Stimulated activated CD8-positive, alpha-beta memory T cell treated with anti-CD3 and anti-CD28 coated beads, Interleukin-4, amount 100 ng/mL, for 4 hours (primary cell): ENCODE results near the gene ARHGEF35.
"Not testable (repeated sequence)": the region's sequence is repeated elsewhere in the genome, so short reads cannot be mapped to it uniquely, and the experiment has no call there.

ENCODE experiments used
- DNase-seq, 2 donors: peaks; one replicate each; pipeline ENCODE4 v3.0.0-alpha.2; 2020; ENCODE audit warnings: low read depth in 2 of 2, low spot score in 1 of 2

The ARHGEF35 gene

DNA sequence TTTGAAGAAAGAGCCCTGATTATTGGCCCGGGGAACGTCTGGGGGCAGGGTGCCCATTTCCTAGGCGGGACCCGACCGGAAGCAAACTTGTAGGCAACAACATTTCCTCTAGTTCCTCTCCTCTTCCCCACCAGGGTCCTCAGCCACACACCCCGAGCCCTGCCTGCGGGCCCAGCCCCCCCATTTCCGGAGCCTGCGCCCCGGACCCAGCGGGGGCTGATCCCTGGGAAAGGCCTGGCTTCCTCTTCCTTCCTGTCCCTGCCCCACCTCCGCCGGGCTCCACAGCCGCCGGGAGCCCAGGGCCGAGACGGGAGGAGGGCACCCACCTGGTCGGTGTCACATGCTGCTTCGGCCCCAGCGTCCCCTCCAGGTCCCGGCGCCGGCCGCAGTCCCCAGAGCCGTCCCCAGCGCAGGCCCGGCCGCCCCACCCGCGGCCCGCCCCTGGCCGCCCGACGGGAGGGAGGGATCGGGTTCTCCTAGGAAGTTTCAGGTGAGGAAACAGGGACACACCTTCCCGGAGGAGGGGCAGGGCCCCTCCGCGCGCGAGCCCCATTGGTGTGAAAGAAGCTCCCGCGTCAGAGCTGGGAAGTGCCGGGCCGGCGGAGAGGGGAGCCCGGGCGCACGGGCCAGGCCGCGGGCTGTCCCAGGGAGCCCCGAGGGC is at the start of gene ARHGEF35:
Gene ARHGEF35 (minus strand): TSS at position 622 of the 661 bp plus-strand sequence. CDS start 7,450 bp downstream, outside the sequence.
- DNase-seq, result not testable (repeated sequence)

DNA sequence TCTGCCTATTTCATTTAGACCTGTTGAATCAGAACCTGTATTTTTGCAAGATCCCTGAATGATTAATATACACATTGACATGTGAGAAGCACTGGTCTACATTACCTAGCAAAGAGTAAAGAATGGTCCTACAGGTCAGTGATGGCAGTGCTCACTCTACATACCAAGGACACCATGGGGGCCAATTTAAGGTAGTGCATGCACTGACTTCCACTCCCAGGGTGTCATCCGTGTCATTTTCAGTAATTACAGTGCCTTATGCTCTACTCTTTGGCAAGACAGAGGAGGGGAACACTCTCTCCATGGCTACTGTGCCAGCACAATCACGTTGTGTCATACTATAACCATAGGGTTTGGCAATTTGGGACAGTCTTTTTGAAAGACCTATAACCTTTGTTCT is 49.7 kb upstream of the ARHGEF35 start:
- DNase-seq, result not testable (repeated sequence)

DNA sequence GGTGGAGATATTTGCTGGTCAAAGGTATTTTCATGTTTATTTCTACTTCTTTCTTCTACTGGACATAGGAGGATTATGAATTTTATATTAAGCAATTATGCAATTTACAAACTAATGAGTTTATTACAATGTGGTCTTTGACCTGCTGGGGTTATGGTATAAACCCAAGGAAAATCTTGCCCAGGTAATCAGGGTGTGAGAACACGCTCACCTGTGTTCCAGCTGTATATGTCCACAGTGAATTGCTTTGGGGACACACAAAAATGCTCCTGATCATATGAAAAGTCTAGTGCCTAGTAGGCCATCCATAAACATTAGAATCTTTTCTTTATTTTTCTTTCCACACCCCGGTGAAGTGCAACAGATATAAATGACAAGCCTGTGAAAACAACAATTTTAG is 43.7 kb upstream of the ARHGEF35 start, which contains the start of gene OR2A42:
Gene OR2A42 (minus strand): TSS at position 241 of the 400 bp plus-strand sequence. CDS start 6,762 bp downstream, outside the sequence.
- not testable (repeated sequence) for DNase-seq

DNA sequence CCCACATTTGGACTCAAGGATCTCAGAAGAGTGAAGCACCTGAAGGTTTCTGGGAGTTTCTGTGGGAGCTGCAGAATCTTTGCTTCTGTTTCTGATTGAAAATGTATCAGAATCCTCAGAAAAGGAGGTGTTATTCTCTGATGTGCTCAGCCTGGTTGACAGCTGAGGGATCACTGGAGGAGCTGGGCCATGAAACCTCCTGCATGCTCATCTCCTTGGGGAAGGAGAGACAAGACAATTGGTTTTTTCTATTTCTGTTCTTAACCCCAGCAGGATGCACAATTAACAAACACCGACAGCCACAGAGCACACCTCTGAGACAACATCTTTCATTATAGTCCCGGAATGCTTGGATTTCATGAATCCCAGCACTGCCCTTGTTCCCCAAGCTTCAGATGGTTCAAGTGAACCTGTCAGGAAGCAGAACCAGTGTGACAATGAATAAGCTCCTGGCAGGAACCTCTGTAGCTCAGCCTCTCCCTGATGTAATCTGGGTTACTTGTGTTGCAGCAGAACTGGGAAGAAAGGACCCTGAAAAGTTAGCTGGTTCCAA is 43.0 kb upstream of the ARHGEF35 start:
- DNase-seq, result not testable (repeated sequence)

DNA sequence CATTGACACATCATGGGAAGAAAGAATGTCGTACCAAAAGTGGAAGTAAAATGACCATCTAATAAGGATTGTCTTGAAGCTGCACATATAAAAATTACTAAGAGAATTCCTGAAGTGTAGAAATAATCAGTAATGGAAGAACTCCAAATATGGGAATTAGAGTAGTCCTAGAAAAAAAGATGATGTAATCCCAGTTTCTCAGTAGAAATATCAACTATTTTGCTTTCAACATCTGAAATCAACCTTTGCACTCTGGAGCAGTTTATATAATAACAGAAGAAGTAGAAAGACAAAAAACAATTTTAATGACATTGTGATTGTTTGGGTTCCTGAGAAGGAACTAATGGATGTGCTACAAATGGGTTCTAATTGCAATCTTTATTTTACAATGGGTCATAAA is 37.4 kb upstream of the ARHGEF35 start:
- not testable (repeated sequence) for DNase-seq

DNA sequence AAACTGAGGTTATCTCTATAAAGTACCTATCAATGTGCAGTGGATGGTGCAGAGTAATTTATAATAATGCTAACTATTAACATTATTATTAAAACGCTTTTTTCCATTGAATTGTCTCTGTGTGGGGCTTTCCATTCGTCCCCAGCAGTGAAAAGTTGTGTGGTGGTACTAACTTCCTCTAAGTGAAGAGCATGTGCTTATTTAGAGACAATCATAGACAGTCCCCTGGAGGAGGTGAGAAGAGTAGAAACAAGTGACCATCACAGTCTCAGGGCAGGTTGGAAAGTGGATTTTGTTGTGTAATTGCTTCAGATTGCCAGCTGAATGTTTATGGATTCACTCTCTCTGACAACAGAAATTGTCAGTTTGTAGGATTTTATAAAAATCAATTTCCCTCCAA is 35.4 kb upstream of the ARHGEF35 start:
- not testable (repeated sequence) for DNase-seq

DNA sequence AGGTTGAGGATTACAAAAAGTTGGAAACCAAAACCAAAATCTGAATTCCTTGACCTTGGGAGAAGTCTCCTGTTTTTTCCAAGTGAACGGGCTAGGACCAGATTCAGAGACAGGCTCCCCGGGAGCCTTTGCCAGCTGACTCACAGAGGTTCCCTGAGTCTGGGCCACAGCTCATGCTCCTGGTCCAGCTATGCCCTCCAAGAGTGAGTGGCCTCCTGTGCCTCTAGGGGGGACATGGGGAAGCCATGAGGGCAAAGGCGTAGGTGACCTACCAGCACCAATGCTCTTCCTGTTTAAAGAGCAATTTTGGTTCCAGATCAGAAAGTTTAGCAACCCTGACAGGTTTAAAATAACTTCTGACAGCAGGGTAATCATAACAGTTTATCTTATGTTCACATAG is 33.2 kb upstream of the ARHGEF35 start:
- DNase-seq, result not testable (repeated sequence)

DNA sequence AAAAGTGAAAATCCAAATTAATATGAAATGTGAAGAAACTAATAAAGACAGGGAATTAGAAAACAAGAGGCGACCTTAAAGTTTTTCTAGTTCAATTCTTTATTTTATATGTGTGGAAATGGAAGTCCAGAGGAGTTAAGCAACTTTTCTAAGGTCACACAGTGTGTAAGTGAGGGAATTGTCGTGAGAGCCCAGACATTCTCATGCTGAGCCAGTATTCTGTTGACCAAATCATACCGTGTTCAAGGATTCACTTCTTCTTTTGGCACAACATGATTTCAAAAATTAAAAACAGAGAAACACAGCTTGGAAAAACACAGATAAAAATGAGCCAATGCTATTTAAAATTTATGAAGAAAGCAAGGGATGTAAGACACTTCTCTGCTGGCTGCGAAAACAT is 31.2 kb upstream of the ARHGEF35 start:
- not testable (repeated sequence) for DNase-seq

DNA sequence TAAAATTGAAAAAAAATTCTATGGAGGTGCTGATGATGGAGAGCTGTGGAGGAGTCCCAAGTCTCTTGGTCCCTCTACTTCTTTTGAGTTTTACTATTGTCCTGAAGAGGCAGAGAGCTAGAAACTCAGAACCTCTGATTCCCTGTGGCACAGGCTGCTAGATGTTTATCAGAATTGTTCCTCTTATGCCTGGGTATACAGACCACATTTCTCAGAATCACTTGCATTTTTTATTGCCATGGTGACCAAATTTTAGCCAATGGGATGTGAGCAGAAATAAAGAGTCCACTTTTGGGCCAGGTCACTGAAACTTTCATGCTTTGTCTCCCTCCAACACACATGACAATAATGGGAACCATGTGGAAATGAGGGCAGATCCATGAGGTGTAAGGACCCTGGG is 28.0 kb upstream of the ARHGEF35 start:
- DNase-seq, result not testable (repeated sequence)

DNA sequence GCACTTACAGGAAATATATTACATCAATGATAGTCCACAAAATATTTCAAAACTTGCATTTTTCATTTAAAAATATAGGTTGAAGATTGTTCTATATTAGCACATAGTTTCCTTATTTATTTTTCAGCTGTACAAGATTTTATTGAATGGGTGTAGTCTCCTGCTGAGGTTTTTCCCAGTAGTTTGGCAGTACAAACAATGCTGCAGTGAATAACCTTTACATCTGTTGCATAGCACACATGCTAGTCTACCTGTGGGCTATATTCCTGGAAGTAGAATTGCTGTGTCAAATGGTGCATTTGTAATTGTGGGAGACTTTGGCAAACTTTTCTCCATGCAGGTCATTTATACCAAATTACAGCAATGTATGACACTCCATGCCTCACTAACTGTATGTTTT is 24.9 kb upstream of the ARHGEF35 start:
- not testable (repeated sequence) for DNase-seq

DNA sequence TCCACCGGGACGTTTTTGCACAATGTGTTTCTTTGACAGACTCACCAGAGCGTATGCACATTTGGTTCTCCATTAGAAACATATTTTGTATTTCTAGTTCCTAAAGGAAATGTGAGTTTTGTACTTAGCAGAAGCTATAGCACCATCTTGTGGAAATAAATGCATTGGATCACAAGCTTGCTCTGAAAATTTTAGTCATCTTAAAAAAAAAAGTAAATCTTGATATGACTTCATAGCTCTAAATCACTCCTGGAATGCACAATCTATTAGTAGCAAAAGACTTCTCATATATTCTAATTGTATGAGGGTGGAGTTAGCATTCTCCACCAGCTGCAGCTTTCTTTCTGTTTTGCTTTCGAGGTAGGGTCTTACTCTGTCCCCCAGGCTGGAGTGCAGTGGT is 23.5 kb upstream of the ARHGEF35 start:
- not testable (repeated sequence) for DNase-seq

DNA sequence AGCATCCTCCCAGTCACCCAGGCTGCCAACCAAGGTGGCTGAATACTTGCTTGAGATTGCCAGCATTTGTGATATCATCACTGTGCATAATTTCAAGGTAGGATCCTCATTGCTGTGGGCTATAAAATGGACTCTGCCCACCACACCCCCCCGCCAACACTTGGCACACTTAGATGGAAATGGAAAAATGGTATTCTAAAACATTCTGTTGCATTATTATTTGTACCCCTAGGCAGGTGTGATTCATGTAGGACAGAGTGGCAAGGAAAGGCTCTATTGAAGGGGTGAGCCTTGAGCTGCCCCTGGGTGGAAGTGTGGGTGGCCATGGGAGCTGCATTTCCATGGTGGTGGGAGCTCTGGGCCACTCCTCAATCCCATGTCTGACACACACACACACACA is 22.9 kb upstream of the ARHGEF35 start:
- DNase-seq, result not testable (repeated sequence)

DNA sequence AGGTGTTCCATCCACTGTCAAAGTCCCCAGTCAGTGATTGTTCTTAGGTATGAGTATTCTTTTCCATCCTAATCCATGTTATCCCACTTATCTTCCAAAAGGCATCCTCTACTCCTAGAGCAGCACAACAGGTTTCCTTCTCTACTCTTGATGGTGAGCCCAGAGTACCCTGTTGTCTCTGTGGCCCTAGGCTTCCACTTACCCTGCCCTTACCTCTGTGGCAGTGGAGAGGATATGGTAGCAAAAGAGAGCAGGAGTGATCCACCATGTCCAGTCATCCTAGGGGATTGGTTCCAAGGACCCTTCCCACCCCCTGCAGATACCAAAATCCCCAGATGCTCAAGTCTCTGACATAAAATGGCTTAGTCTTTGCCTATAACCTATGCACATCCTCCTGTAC is 21.6 kb upstream of the ARHGEF35 start:
- not testable (repeated sequence) for DNase-seq

DNA sequence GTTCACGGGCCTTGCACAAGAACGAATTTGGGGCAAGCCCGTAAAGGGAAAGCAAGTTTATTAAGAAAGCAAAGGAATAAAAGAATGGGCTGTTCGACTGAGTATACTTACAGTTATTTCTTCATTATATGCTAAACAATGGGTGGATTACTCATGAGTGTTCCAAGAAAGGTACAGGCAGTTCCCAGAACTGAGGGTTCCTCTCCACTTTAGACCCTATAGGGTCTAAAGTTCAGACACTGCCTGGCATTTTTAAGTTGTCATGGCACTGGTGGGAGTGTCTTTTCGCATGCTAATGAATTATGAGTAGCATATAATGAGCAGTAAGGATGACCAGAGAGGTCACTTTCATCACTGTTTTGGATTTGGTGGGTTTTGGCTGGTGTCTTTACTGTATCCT is 9.7 kb upstream of the ARHGEF35 start:
- DNase-seq, result not testable (repeated sequence)

DNA sequence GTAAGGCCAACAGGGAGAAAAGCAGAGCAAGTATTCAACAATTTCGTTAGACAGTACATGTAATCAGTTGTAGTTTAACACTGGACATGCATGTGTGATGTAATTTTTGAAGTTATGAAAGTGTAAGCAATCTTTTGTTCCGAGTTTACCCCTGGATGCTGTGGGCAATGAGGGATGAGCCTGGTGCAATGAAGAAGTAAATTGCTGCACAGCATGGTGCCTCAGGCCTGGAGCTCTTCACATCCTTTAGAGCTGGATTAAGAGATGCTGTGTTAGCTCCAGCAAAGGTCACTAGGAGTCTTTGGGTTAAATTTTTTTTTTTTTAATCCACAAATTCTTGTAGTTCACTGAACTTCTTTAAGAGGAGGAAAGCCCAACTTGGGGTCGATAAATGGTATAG is 7.5 kb upstream of the ARHGEF35 start:
- DNase-seq, result not testable (repeated sequence)

DNA sequence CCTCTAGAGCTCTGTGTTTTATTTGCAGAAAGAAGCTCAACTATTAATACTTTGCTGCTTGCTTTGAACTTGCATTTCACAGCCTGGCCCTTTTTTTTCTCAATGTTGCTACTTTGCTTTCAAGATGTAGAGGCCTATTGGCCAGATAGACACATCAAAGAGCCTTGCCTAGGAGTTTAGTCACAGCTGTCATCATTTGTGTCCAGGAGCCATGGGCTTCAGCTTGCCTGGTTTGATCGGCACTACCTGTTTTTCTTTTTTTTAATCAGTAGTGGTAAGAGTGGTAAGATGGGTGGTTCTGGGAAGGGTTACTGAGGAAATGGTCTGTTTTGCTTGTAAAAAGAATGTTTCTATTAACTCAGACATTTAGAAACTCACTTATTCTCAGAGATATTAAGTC is 6.3 kb upstream of the ARHGEF35 start:
- not testable (repeated sequence) for DNase-seq

DNA sequence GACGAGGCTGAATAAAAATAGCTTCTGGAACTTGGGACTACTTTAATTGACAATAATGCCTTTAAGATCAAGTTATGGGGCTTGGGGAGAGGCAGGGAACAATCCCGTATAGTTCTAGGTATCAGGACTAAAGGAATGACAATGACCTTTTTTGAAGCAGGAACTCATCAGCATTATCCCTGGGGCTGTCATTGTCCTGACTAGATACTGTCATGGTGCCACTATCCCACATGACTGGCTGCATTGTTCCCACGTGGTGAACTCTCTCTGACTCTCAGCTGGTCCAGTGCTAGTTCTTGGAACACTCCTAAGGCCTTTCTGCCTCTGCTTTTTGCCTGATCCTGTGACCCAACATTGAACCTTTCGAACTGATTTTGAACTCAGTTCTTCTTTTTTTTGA is 3.3 kb upstream of the ARHGEF35 start:
- not testable (repeated sequence) for DNase-seq

DNA sequence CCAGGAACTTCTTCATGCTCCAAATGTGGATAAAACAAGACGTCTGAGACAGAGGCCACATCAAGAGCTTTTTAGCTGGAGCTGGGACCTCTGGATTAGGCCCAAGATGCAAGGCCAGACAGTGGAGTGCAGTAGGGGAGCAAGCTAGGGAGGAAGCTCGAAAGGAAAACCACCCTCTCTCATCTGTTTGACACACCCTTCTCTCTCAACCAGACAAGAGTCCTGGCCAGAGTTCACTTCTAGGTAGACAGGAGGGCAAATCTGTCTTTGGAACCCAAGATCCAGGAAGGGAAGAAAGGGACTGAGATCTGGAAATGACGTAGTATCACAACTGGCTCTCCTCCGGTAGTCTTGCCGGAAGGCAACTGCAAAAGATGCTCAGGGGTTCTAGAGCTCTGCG is 1.2 kb downstream of the ARHGEF35 start:
- DNase-seq, result not testable (repeated sequence)

DNA sequence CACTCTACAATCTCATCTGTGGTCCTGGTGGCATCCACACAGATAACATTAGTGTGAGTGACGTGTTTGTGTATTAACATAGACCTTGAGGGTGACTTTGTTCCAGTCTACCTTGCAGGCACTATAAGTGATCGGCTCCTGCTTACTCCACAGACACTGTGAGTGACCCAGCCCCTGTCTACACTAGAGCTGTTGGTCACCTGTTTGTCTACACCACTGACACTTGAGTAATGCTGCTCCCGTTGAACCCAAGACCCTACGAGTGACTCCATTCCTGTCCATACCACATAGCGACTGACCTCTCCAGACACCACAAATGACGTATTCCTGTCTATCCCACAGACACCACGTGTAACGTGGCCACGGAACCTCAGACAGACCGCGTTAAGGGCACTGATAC is 1.9 kb downstream of the ARHGEF35 start:
- not testable (repeated sequence) for DNase-seq

DNA sequence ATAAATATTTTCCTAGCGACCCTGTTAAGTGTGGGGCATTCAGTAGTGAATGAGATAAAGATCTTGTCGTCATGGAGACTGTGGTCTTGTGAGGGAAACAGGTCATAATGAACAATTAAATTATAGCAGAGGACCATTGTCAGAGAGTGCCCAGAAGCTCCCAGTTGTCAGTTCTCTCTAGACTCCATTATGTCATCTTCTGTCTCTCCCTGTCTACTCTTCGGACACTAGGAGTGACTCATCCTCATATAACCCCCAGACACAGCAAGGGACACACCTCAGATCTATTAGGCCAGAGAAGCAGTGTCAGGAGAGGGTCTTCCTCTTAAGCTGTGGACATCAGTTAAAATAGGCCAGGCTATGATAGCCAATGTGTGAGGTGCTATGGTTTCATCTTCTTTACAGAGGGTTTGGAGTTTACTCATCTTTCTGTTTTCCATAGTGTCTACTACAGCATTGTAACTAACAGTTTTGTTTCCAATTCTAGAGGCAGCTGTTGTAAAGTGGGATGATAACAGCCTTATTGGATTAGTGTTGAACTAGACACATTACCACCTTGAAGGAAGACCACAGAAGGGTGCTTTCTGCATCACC is 7.0 kb downstream of the ARHGEF35 start:
- DNase-seq, result not testable (repeated sequence)

DNA sequence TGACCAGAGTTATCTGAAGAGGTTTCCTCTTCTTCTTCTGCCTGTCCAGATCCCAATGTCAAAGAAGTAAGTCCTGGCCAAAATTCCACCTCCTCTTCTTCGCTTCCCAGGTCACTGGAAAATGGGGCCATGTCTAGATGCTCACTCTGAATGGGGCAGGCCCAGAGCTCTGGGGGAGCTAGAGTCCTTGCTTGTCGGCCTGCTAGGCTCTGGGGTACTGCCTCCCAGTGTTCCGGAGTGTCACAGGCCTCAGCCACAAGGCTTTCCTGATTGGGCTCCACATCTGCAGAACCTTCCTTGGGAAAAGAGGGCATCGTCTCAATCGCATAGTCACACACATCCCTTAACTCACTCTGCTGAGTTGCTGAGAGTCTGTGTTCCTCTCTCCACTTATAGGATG is 7.8 kb downstream of the ARHGEF35 start:
- DNase-seq, result not testable (repeated sequence)

DNA sequence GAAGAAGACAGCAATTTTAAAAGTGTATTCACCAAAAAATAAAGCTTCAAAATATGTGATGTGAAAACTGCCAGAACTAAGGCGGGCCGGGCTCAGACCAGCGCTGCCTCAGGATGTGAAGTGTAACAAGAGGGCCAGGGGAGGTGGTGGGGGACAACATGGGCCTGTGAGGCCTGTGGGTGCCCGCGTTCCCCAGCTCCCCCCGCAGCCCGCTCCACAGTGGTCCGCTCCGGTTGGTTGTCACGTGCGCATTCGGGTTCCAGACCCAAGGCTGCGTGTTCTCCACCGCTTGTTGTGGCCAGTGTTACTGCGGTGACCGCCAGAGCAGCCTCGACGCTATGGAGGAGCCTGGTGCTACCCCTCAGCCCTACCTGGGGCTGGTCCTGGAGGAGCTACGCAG is 12.5 kb downstream of the ARHGEF35 start, which contains the start of gene CTAGE4:
Gene CTAGE4 (plus strand): TSS at position 301 of the 400 bp plus-strand sequence. CDS start 38 bp downstream, at position 339.
- not testable (repeated sequence) for DNase-seq
